Endothelial cell of umbilical vein (primary cell): ENCODE results near the gene ALDH6A1. TPM values are rescaled to one million over a fixed set of nuclear protein-coding genes. Genes with fewer than 3 reads are reported as not detected.

Experiments used
- BruUV-seq: library from RNA; stranded (reverse); fragments of 400-500 nt; replicated peaks from 2 replicates; lab custom pipeline; 2021; lab: Mats Ljungman, UMichigan
- CTCF ChIA-PET: fragments of 300-600, 350-600 bp; sonication (Branson Sonifier 250); formaldehyde crosslinking; loops from one replicate; lab custom pipeline; 2021; ENCODE audit warnings: antibody characterized with exemption, inconsistent platforms; lab: Charles Lee
- POLR2A ChIA-PET: fragments of 300-600, 350-600 bp; sonication (Branson Sonifier 250); formaldehyde crosslinking; loops from one replicate; lab custom pipeline; 2021; ENCODE audit warnings: antibody characterized with exemption, inconsistent platforms; lab: Charles Lee
- DNase-seq: peaks from one replicate; pipeline ENCODE4 v3.0.0-alpha.2; 2011; ENCODE audit warnings: low read depth, low spot score
- FAIRE-seq: peaks from 2 replicates; lab custom pipeline; 2011; peaks lifted over from hg19 to GRCh38; lab: Jason Lieb, UNC
- H2AFZ ChIP-seq: 2 replicates; pipeline ENCODE4 v1.6.0; 2012; ENCODE audit warnings: low read depth, low read length, control low read depth, inconsistent platforms
- H3K27ac ChIP-seq: 2 replicates; pipeline ENCODE4 v1.5.1; 2011; ENCODE audit warnings: low read depth, mild to moderate bottlenecking, control low read depth, low read length, moderate library complexity; ENCODE audit not compliant: insufficient read depth
- H3K27me3 ChIP-seq, 2 experiments: 2 replicates each; pipeline versions ENCODE4 v1.6.0 to v1.6.1; 2011; ENCODE audit warnings: low read length in 2 of 2, mixed read lengths in 1 of 2; ENCODE audit not compliant: control insufficient read depth in 2 of 2, insufficient read depth in 2 of 2
- H3K36me3 ChIP-seq, 2 experiments: 2 replicates in 1 of 2; 3 replicates in 1 of 2; pipeline ENCODE4 v1.5.1; 2011; ENCODE audit warnings: low read length in 2 of 2, mild to moderate bottlenecking in 1 of 2, moderate library complexity in 1 of 2; ENCODE audit not compliant: control insufficient read depth in 2 of 2, insufficient read depth in 2 of 2; ENCODE audit errors: extremely low read depth in 1 of 2
- H3K4me1 ChIP-seq: 3 replicates; pipeline ENCODE4 v1.5.1; 2011; ENCODE audit warnings: mild to moderate bottlenecking, low read length; ENCODE audit not compliant: control insufficient read depth, insufficient read depth; ENCODE audit errors: extremely low read depth
- H3K4me2 ChIP-seq: 2 replicates; pipeline ENCODE4 v1.6.1; 2011; ENCODE audit warnings: low read length, control low read depth, mixed read lengths; ENCODE audit not compliant: insufficient read depth
- H3K4me3 ChIP-seq, 3 experiments: fragments of 200-600 bp in 1 of 3; sonication (generic), shearing (Covaris generic) in 1 of 3; replicated peaks in 1 of 3; 2 replicates each; pipeline ENCODE4 v1.5.1; 2011 to 2016; ENCODE audit warnings: control low read depth in 3 of 3, low read length in 3 of 3, mild to moderate bottlenecking in 2 of 3, inconsistent platforms in 1 of 3, low read depth in 1 of 3, moderate library complexity in 1 of 3; ENCODE audit not compliant: insufficient read depth in 1 of 3
- H3K79me2 ChIP-seq: 2 replicates; pipeline ENCODE4 v1.6.0; 2012; ENCODE audit warnings: low read length, inconsistent platforms; ENCODE audit not compliant: control insufficient read depth, insufficient read depth
- H3K9ac ChIP-seq: replicated peaks from 2 replicates; pipeline ENCODE3; 2011; ENCODE audit warnings: low read length, control low read depth; ENCODE audit not compliant: insufficient read depth; ENCODE audit errors: extremely low read depth
- H3K9me1 ChIP-seq: replicated peaks from 3 replicates; pipeline ENCODE4 v1.6.0; 2011; ENCODE audit warnings: mild to moderate bottlenecking, low read length; ENCODE audit not compliant: control insufficient read depth, insufficient read depth; ENCODE audit errors: extremely low read depth
- H3K9me3 ChIP-seq: replicated peaks from 2 replicates; pipeline ENCODE4 v1.5.1; 2012; ENCODE audit warnings: low read length, inconsistent platforms; ENCODE audit not compliant: control insufficient read depth, insufficient read depth
- H4K20me1 ChIP-seq: replicated peaks from 2 replicates; pipeline ENCODE3; 2011; ENCODE audit warnings: mild to moderate bottlenecking, low read length; ENCODE audit not compliant: control insufficient read depth, insufficient read depth; ENCODE audit errors: extremely low read depth
- CTCF ChIP-seq, 2 donors: IDR thresholded peaks; 1 replicate in 1 of 2; 2 replicates in 1 of 2; pipeline ENCODE4 v1.5.1; 2011; ENCODE audit warnings: low read length in 2 of 2, mild to moderate bottlenecking in 2 of 2, moderate library complexity in 2 of 2, control low read depth in 1 of 2, inconsistent platforms in 1 of 2, low read depth in 1 of 2; ENCODE audit not compliant: insufficient read depth in 1 of 2; ENCODE audit errors: extremely low read depth in 1 of 2
- EZH2 ChIP-seq: IDR thresholded peaks from 2 replicates; pipeline ENCODE4 v1.6.1; 2012; ENCODE audit warnings: borderline replicate concordance, low read depth, mild to moderate bottlenecking, moderate library complexity, low read length, inconsistent platforms; ENCODE audit not compliant: severe bottlenecking
- FOS ChIP-seq: IDR thresholded peaks from 2 replicates; pipeline ENCODE4 v1.6.1; 2011; ENCODE audit warnings: mild to moderate bottlenecking, low read length, moderate library complexity, borderline replicate concordance; ENCODE audit not compliant: insufficient read depth
- GATA2 ChIP-seq: IDR thresholded peaks from 2 replicates; pipeline ENCODE4 v1.7.0; 2011; ENCODE audit warnings: low read depth, mild to moderate bottlenecking, moderate library complexity, mixed read lengths, low read length; ENCODE audit not compliant: insufficient read length, insufficient read depth
- JUN ChIP-seq: IDR thresholded peaks from 2 replicates; pipeline ENCODE4 v1.6.1; 2011; ENCODE audit warnings: borderline replicate concordance, low read depth; ENCODE audit not compliant: insufficient read length, insufficient read depth
- MYC ChIP-seq: IDR thresholded peaks from one replicate; pipeline ENCODE4 v1.6.1; 2011; ENCODE audit warnings: mild to moderate bottlenecking, low read depth, low read length
- POLR2A ChIP-seq: IDR thresholded peaks from 2 replicates; pipeline ENCODE4 v1.6.1; 2012; ENCODE audit warnings: low read depth, mild to moderate bottlenecking, control low read depth, low read length
- POLR2AphosphoS5 ChIP-seq: IDR thresholded peaks from 2 replicates; pipeline ENCODE4 v1.6.1; 2012; ENCODE audit warnings: low read depth, mild to moderate bottlenecking, control low read depth, low read length, moderate library complexity; ENCODE audit not compliant: insufficient read depth
- dilution Hi-C: fragments of 300-500 bp; cut with MboI; formaldehyde crosslinking; loops from one replicate; pipeline ENCODE4 v1.15.0; 2019; ENCODE audit warnings: low sequenced_read_pairs; ENCODE audit not compliant: extremely low pct_ligation_motif_present
- intact Hi-C: fragments of 100-400 bp; cut with micrococcal nuclease; formaldehyde crosslinking; loops from one replicate; pipeline ENCODE4 v1.10.0; 2022
- polyA plus RNA-seq, 4 experiments: library from polyadenylated mRNA; depleted of rRNA in 3 of 4; stranded (reverse) in 3 of 4; unstranded in 1 of 4; fragments of >200 nt; gene quantifications; 2 replicates each; pipeline versions ENCODE4 v1.2.1 to v1.2.3, GENCODE V29; 2011 to 2012; ENCODE audit warnings: missing spikeins in 1 of 4
- total RNA-seq: library from RNA; stranded (reverse); gene quantifications from 2 replicates; pipeline ENCODE4 v1.2.3, GENCODE V29; 2021
- TF ChIP-seq, protein P1 (sequence below): IDR thresholded peaks from 2 replicates; pipeline ENCODE4 v1.6.1; 2011; ENCODE audit not compliant: insufficient read depth, insufficient read length

The ALDH6A1 gene
- total and polyA plus RNA-seq, 2 donors (not counting 3 experiments of a cell fraction or from before 2014, with no cell fraction given): 5.2 to 10.2 TPM

GRCh38 chr14:74018586-74019407, 65.5 kb downstream of the ALDH6A1 start, which contains the start of the genes BBOF1 and ENTPD5:
TSS of gene BBOF1 (plus strand) at chr14:74019349. CDS start at chr14:74019479, 130 bp downstream.
TSS of gene ENTPD5 (minus strand) at chr14:74019288. CDS start at chr14:73988102, 31,186 bp downstream.
- peak; percentile 83 for DNase-seq
- H2AFZ ChIP-seq: peak within 1 kb of the TSS; percentile 97
- no peaks in the 10 kb centered on the region for H4K20me1 ChIP-seq
- ChIA-PET POLR2A (interaction anchor here (1.2 kb wide), 1 partner anchor 12 kb away, joined by 7 read pairs; no protein-coding TSS in a partner anchor), CTCF (interaction anchor here (1.0 kb wide), 2 partner anchors 10 to 20 kb away, joined by 3 read pairs; no protein-coding TSS in a partner anchor)
- H3K27me3 ChIP-seq: no peaks in the 10 kb centered on the region
- no peak for TF ChIP-seq MYC
- peak in 1 of 2 donors; percentile 2 for TF ChIP-seq CTCF (IDR thresholded peaks at IDR 0.05; ENCODE audit: extremely low read depth in 1 of 2, insufficient read depth in 1 of 2, low read depth in 1 of 2, low read length in 2 of 2)
- no peak for TF ChIP-seq EZH2
- TF ChIP-seq GATA2: no peak
- TF ChIP-seq POLR2AphosphoS5: peak; percentile 98
- TF ChIP-seq, protein P1, sequence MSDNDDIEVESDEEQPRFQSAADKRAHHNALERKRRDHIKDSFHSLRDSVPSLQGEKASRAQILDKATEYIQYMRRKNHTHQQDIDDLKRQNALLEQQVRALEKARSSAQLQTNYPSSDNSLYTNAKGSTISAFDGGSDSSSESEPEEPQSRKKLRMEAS: no peak
- TF ChIP-seq JUN: no peak
- TF ChIP-seq FOS: no peak
- peak; percentile 93 for TF ChIP-seq POLR2A
- intact Hi-C loops (loop anchor here (1.0 to 2.0 kb wide), 2 partner anchors 66 to 68 kb away; partner anchors contain the start of genes ALDH6A1, COQ6, FAM161B and LIN52), dilution Hi-C loops (no loop called here)
- H3K79me2 ChIP-seq: no peaks in the 10 kb centered on the region
- H3K4me2 ChIP-seq: peak within 1 kb of the TSS; percentile 94
- TSS peak; percentile 54 for BruUV-seq
- H3K9me1 ChIP-seq: no peaks in the 10 kb centered on the region
- no peaks in the 10 kb centered on the region for H3K9me3 ChIP-seq
- peak within 1 kb of the TSS; percentile 86 for H3K27ac ChIP-seq
- peak within 1 kb of the TSS; percentile 76 to 97 (median 83) for H3K4me3 ChIP-seq
- FAIRE-seq: peak; percentile 43
- no peaks in the 10 kb centered on the region for H3K36me3 ChIP-seq
- peak within 1 kb of the TSS; percentile 96 for H3K9ac ChIP-seq
- peaks cover 13% of the 10 kb centered on the region for H3K4me1 ChIP-seq
